Astrocyte (in vitro differentiated cells and primary cell): Measurements from ENCODE around the gene AACS.

Experiments used
- CTCF ChIP-seq: IDR thresholded peaks from 2 replicates; pipeline ENCODE4 v1.5.1; 2011; ENCODE audit warnings: low read depth, mild to moderate bottlenecking, inconsistent platforms, low read length, moderate library complexity; ENCODE audit not compliant: insufficient read depth
- EZH2 ChIP-seq: IDR thresholded peaks from 2 replicates; pipeline ENCODE4 v1.6.1; 2012; ENCODE audit warnings: mild to moderate bottlenecking, low read length, inconsistent platforms; ENCODE audit not compliant: insufficient read depth

GRCh38 chr12:125186471-125187147, 121.4 kb downstream of the AACS start:
- TF ChIP-seq CTCF (no peak), EZH2 (no peak)
